ENCODE results near the gene TNFSF13B. TPM values are rescaled to one million over a fixed set of nuclear protein-coding genes. Genes with fewer than 3 reads are reported as not detected.

The TNFSF13B gene
- total RNA-seq, 1 experiment from 2014 or later, result 1.4 TPM

GRCh38 chr13:108283110-108283509 lies 13.6 kb downstream of the TNFSF13B start:
- Histone ChIP-seq H3K9me3 (ENCODE audit: control insufficient read depth, insufficient read depth, low read depth, low read length) (no peaks in the 10 kb centered on the region), H3K36me3 (ENCODE audit: control insufficient read depth, insufficient read depth, low read length) (no peaks in the 10 kb centered on the region), H3K27me3 (ENCODE audit: control insufficient read depth, insufficient read depth, low read length) (no peaks in the 10 kb centered on the region), H3K27ac (ENCODE audit: low read length) (no peak overlapping the region), H3K4me3 (ENCODE audit: low read depth in 2 of 2, low read length in 2 of 2) (no peak overlapping the region), H3K4me1 (ENCODE audit: control insufficient read depth, insufficient read depth, low read length) (no peaks in the 10 kb centered on the region)
- CTCF ChIA-PET, result no interaction called here
- in situ Hi-C loops (cut with HindIII; ENCODE audit: low pct_unique_long_range_greater_than_20kb, low sequenced_read_pairs) (no loop called here), intact Hi-C loops (cut with micrococcal nuclease; ENCODE audit: unreplicated experiment) (no loop called here)
- BruUV-seq (replicated peaks), result no TSS peak
- POLR2A ChIA-PET, result no interaction called here
- no peak for ATAC-seq
- no peak for DNase-seq (ENCODE audit: low read depth, low spot score)
- TF ChIP-seq SIN3A (IDR thresholded peaks at IDR 0.05; ENCODE audit: borderline replicate concordance, insufficient read depth, low read depth, low read length) (no peak), REST (IDR thresholded peaks at IDR 0.05; ENCODE audit: insufficient read depth in 1 of 2, low read depth in 2 of 2, low read length in 1 of 2) (no peak), TCF7L2 (IDR thresholded peaks at IDR 0.05; ENCODE audit: low read depth, low read length) (no peak), CTCF (IDR thresholded peaks at IDR 0.05) (no peak), POLR2AphosphoS5 (IDR thresholded peaks at IDR 0.05; ENCODE audit: low read depth, low read length) (no peak)

GRCh38 chr13:108288741-108289140 lies 19.2 kb downstream of the TNFSF13B start:
- CTCF ChIA-PET, result no interaction called here
- no peaks in the 10 kb centered on the region for H3K9me3 ChIP-seq (ENCODE audit: control insufficient read depth, insufficient read depth, low read depth, low read length)
- no peaks in the 10 kb centered on the region for H3K27me3 ChIP-seq (ENCODE audit: control insufficient read depth, insufficient read depth, low read length)
- intact Hi-C loops (cut with micrococcal nuclease; ENCODE audit: unreplicated experiment) (no loop called here), in situ Hi-C loops (cut with HindIII; ENCODE audit: low pct_unique_long_range_greater_than_20kb, low sequenced_read_pairs) (no loop called here)
- POLR2A ChIA-PET, result no interaction called here
- no TSS peak for BruUV-seq (replicated peaks)
- no peak overlapping the region for H3K27ac ChIP-seq (ENCODE audit: low read length)
- H3K36me3 ChIP-seq (ENCODE audit: control insufficient read depth, insufficient read depth, low read length), result no peaks in the 10 kb centered on the region
- H3K4me3 ChIP-seq (ENCODE audit: low read depth in 2 of 2, low read length in 2 of 2), result no peak overlapping the region
- DNase-seq (ENCODE audit: low read depth, low spot score) (no peak), ATAC-seq (no peak)
- no peaks in the 10 kb centered on the region for H3K4me1 ChIP-seq (ENCODE audit: control insufficient read depth, insufficient read depth, low read length)
- TF ChIP-seq TCF7L2 (IDR thresholded peaks at IDR 0.05; ENCODE audit: low read depth, low read length) (no peak), REST (IDR thresholded peaks at IDR 0.05; ENCODE audit: insufficient read depth in 1 of 2, low read depth in 2 of 2, low read length in 1 of 2) (no peak), CTCF (IDR thresholded peaks at IDR 0.05) (no peak), SIN3A (IDR thresholded peaks at IDR 0.05; ENCODE audit: borderline replicate concordance, insufficient read depth, low read depth, low read length) (no peak), POLR2AphosphoS5 (IDR thresholded peaks at IDR 0.05; ENCODE audit: low read depth, low read length) (no peak)
